Suprapubic skin (tissue), 3 donors: ENCODE results near the gene LITAF.

ENCODE experiments used
- CTCF ChIP-seq, 2 donors: fragments of 200-600 bp in 1 of 2; fragments of 450-650 bp in 1 of 2; sonication (generic) in 1 of 2; IDR thresholded peaks; one replicate each; pipeline ENCODE4 v1.5.1; 2016 to 2019; ENCODE audit warnings: antibody characterized with exemption in 2 of 2, mild to moderate bottlenecking in 1 of 2, moderate library complexity in 1 of 2
- EP300 ChIP-seq: sonication (generic); formaldehyde crosslinking; IDR thresholded peaks from one replicate; pipeline ENCODE4 v1.6.1; 2017; ENCODE audit warnings: antibody characterized with exemption
- POLR2A ChIP-seq, 2 donors: fragments of 450-650 bp; IDR thresholded peaks; one replicate each; pipeline ENCODE4 v1.6.1; 2017; ENCODE audit warnings: antibody characterized with exemption in 2 of 2, mild to moderate bottlenecking in 2 of 2, moderate library complexity in 2 of 2

- TF ChIP-seq POLR2A (IDR thresholded peaks at IDR 0.05) (no peak), EP300 (no peak), CTCF (IDR thresholded peaks at IDR 0.05) (no peak)
Observed at GRCh38 chr16:11542069-11542744, 44.5 kb downstream of the LITAF start.
